ENCODE measurements around the gene SH3BP1. TPM values are rescaled to one million over a fixed set of nuclear protein-coding genes. Genes with fewer than 3 reads are reported as not detected.
A peak's percentile ranks its signal among the peaks of the same experiment; 100 is the strongest.
"Not testable (repeated sequence)": the region's sequence is repeated elsewhere in the genome, so short reads cannot be mapped to it uniquely, and the experiment has no call there.

SH3BP1 gene
- total RNA-seq, 1 experiment from 2014 or later, result 39.4 TPM

- ATAC-seq; H3K27me3 Mint-ChIP-seq (ENCODE audit: low read depth); H3K9me3 Mint-ChIP-seq; H3K4me3 Mint-ChIP-seq; DNase-seq (ENCODE audit: low spot score): not testable (repeated sequence)
- peaks cover 28% of the 10 kb centered on the region for H3K4me1 Mint-ChIP-seq
- peaks cover 18% of the 10 kb centered on the region for H3K36me3 Mint-ChIP-seq
- ChIA-PET POLR2A (interaction anchor here (0.6 kb wide), 1 partner anchor 16 kb away, joined by 3 read pairs; no protein-coding TSS in a partner anchor), CTCF (interaction anchor here (0.6 to 12.1 kb wide), 6 partner anchors 15 to 90 kb away, joined by 3 to 161 read pairs (median 11); partner anchors contain the start of gene SH3BP1)
- 0 out of 2 replicates have a peak overlapping the region, but pooled peaks have one; percentile 33 for H3K27ac Mint-ChIP-seq
- peak; percentile 5; the same call in 1 of the 2 replicates for TF ChIP-seq ZNF121 (CRISPR knock-in tag; IDR thresholded peaks at IDR 0.05)
Measured at GRCh38 chr22:37656583-37656982, 17.1 kb downstream of the SH3BP1 start.

- H3K27me3 Mint-ChIP-seq (ENCODE audit: low read depth), result no peaks in the 10 kb centered on the region
- peak overlapping the region; percentile 97 for H3K27ac Mint-ChIP-seq
- H3K4me3 Mint-ChIP-seq, result peak overlapping the region; percentile 82
- POLR2A ChIA-PET, result interaction anchor here (0.5 to 1.9 kb wide), 10 partner anchors 10 to 82 kb away, joined by 3 to 8 read pairs (median 5); partner anchors contain the start of genes GGA1 and NOL12
- H3K4me1 Mint-ChIP-seq, result peaks cover 29% of the 10 kb centered on the region
- H3K9me3 Mint-ChIP-seq, result no peaks in the 10 kb centered on the region
- ATAC-seq (0 out of 2 replicates have a peak, but pooled peaks have one; percentile 4), DNase-seq (ENCODE audit: low spot score) (no peak)
- CTCF ChIA-PET, result interaction anchor here (0.6 to 12.1 kb wide), 23 partner anchors 10 to 277 kb away, joined by 3 to 161 read pairs (median 7); partner anchors contain the start of genes GCAT, GGA1, NOL12 and SH3BP1
- H3K36me3 Mint-ChIP-seq, result peaks cover 13% of the 10 kb centered on the region
- TF ChIP-seq PREB (CRISPR knock-in tag; IDR thresholded peaks at IDR 0.05; ENCODE audit: borderline replicate concordance), result no peak
- no peak for TF ChIP-seq TCF7 (CRISPR knock-in tag; IDR thresholded peaks at IDR 0.05; ENCODE audit: low read depth)
- no peak for TF ChIP-seq STAT6 (CRISPR knock-in tag; conservative IDR thresholded peaks at IDR 0.05; ENCODE audit: low read depth)
- TF ChIP-seq ELF4 (CRISPR knock-in tag; IDR thresholded peaks at IDR 0.05; ENCODE audit: low read depth), result no peak
- no peak for TF ChIP-seq ZBTB43 (CRISPR knock-in tag; IDR thresholded peaks at IDR 0.05)
- no peak for TF ChIP-seq OVOL2 (CRISPR knock-in tag; IDR thresholded peaks at IDR 0.05; ENCODE audit: borderline replicate concordance)
- TF ChIP-seq FOXJ3 (CRISPR knock-in tag; IDR thresholded peaks at IDR 0.05; ENCODE audit: borderline replicate concordance), result no peak
- no peak for TF ChIP-seq FOXP4 (CRISPR knock-in tag; IDR thresholded peaks at IDR 0.05)
- TF ChIP-seq E2F5 (CRISPR knock-in tag; IDR thresholded peaks at IDR 0.05), result no peak
- TF ChIP-seq MXD4 (CRISPR knock-in tag; IDR thresholded peaks at IDR 0.05; ENCODE audit: borderline replicate concordance), result no peak
- no peak for TF ChIP-seq ARID4B (CRISPR knock-in tag; IDR thresholded peaks at IDR 0.05; ENCODE audit: borderline replicate concordance)
- TF ChIP-seq ZNF425 (CRISPR knock-in tag; conservative IDR thresholded peaks at IDR 0.05), result no peak
- no peak for TF ChIP-seq ZSCAN18 (CRISPR knock-in tag; IDR thresholded peaks at IDR 0.05)
Measured at GRCh38 chr22:37657590-37658132, 18.2 kb downstream of the SH3BP1 start.

All from WTC11 (cell line).